Measurements from ENCODE around the gene RAP2C. TPM values are rescaled to one million over a fixed set of nuclear protein-coding genes. Genes with fewer than 3 reads are reported as not detected.

Gene RAP2C
- total RNA-seq, 1 experiment from 2014 or later = 52.7 TPM

DNA sequence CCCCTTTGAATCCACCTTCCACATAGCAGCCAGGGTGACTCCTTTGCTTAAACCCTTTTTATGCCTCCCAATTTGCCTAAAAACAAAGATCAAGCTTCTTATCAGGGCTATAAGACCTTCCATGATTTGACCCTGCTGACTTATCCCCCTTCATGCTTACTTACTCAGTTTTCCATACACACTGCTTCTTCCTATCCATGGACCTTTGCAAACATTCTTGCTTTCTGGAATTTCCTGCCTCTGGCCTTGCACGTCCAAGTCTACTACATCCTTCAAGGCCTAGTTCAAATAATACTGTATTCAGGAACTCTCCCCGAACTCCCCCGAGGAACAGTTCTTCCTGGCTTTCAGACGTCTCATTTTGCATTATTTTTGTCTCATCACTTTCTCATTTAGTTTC is 31.8 kb downstream of the RAP2C start:
- H3K4me2 ChIP-seq (ENCODE audit: insufficient read depth, insufficient read length, low read length) = no peak overlapping the region
- no peak overlapping the region for H2BK20ac ChIP-seq (ENCODE audit: low read depth, low read length, poor library complexity, severe bottlenecking)
- no peaks in the 10 kb centered on the region for H3K4me1 ChIP-seq (ENCODE audit: insufficient read depth, low read length)
- H3K4me1 Mint-ChIP-seq = peaks cover 7 to 15% of the 10 kb centered on the region in 2 experiments
- H3T11ph ChIP-seq (ENCODE audit: low read length) = no peak overlapping the region
- no peak overlapping the region for H3K14ac ChIP-seq (ENCODE audit: insufficient read depth, low read length)
- H3K9me3 ChIP-seq (ENCODE audit: control insufficient read depth, low read depth, low read length) = no peaks in the 10 kb centered on the region
- H3K79me2 ChIP-seq (ENCODE audit: insufficient read depth, low read length) = no peaks in the 10 kb centered on the region
- H4K5ac ChIP-seq (ENCODE audit: insufficient read length, low read depth, low read length) = no peak overlapping the region
- H4K91ac ChIP-seq (ENCODE audit: insufficient read length, low read depth, low read length) = no peak overlapping the region
- TF ChIP-seq, protein P1, sequence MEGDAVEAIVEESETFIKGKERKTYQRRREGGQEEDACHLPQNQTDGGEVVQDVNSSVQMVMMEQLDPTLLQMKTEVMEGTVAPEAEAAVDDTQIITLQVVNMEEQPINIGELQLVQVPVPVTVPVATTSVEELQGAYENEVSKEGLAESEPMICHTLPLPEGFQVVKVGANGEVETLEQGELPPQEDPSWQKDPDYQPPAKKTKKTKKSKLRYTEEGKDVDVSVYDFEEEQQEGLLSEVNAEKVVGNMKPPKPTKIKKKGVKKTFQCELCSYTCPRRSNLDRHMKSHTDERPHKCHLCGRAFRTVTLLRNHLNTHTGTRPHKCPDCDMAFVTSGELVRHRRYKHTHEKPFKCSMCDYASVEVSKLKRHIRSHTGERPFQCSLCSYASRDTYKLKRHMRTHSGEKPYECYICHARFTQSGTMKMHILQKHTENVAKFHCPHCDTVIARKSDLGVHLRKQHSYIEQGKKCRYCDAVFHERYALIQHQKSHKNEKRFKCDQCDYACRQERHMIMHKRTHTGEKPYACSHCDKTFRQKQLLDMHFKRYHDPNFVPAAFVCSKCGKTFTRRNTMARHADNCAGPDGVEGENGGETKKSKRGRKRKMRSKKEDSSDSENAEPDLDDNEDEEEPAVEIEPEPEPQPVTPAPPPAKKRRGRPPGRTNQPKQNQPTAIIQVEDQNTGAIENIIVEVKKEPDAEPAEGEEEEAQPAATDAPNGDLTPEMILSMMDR (conservative IDR thresholded peaks at IDR 0.05) = no peak
- H2BK12ac ChIP-seq (ENCODE audit: insufficient read length, low read depth, low read length) = no peak overlapping the region
- H2AK5ac ChIP-seq (ENCODE audit: insufficient read length, low read length) = no peak overlapping the region
- H3K4ac ChIP-seq (ENCODE audit: low read depth, low read length) = no peak overlapping the region
- no peak overlapping the region for H2BK15ac ChIP-seq (ENCODE audit: low read depth, low read length)
- no peak for DNase-seq
- no peak overlapping the region for H2AFZ ChIP-seq (ENCODE audit: low read length)
- no peak overlapping the region for H3K4me3 Mint-ChIP-seq
- no peak overlapping the region for H3K27ac ChIP-seq (ENCODE audit: insufficient read length, low read depth, low read length)
- H3K9ac ChIP-seq (ENCODE audit: extremely low read depth, insufficient read length, low read length) = no peak overlapping the region
- no peak overlapping the region for H3K56ac ChIP-seq (ENCODE audit: insufficient read length, low read depth, low read length)
- no peaks in the 10 kb centered on the region for H3K27me3 ChIP-seq (ENCODE audit: insufficient read depth, low read length)
- peaks cover 0 to under 1% (median 0%) of the 10 kb centered on the region in 3 experiments; a peak in 1 of 7 replicates for H3K36me3 Mint-ChIP-seq (ENCODE audit: insufficient read depth in 1 of 3, low read depth in 3 of 3)
- no peak overlapping the region; a peak in 1 of 7 replicates for H3K27ac Mint-ChIP-seq
- H2BK120ac ChIP-seq (ENCODE audit: low read depth, low read length, poor library complexity, severe bottlenecking) = no peak overlapping the region
- no peak overlapping the region for H3K18ac ChIP-seq (ENCODE audit: insufficient read length, low read depth, low read length)
- H3K79me1 ChIP-seq (ENCODE audit: insufficient read depth, low read depth, low read length, poor library complexity, severe bottlenecking) = no peaks in the 10 kb centered on the region
- no peaks in the 10 kb centered on the region for H4K20me1 ChIP-seq (ENCODE audit: control insufficient read depth, insufficient read depth, insufficient read length)
- WGBS (ENCODE audit: extremely low coverage, insufficient read length, low lambda C conversion rate) = no CpG with 5 or more reads among the region's 4 CpGs
- peaks cover under 1 to 3% of the 10 kb centered on the region in 2 experiments; a peak in 2 of 5 replicates for H3K9me3 Mint-ChIP-seq
- H3K23ac ChIP-seq (ENCODE audit: insufficient read length, low read depth, low read length) = no peak overlapping the region
- H3K23me2 ChIP-seq (ENCODE audit: insufficient read length, low read depth, low read length, poor library complexity, severe bottlenecking) = no peaks in the 10 kb centered on the region
- H2BK5ac ChIP-seq (ENCODE audit: insufficient read length, low read length) = no peak overlapping the region
- H4K8ac ChIP-seq (replicated peaks; ENCODE audit: insufficient read length, low read depth, low read length) = no peak overlapping the region
- H3K27me3 Mint-ChIP-seq (ENCODE audit: low read depth) = no peaks in the 10 kb centered on the region; the same call in 1 of the 2 replicates
